Right lung (tissue), 5 donors: Measurements from ENCODE around the gene PRKAR2B. TPM values are rescaled to one million over a fixed set of nuclear protein-coding genes. Genes with fewer than 3 reads are reported as not detected.
A peak's percentile ranks its signal among the peaks of the same experiment; 100 is the strongest.

Experiments used
- DNase-seq, 2 donors: peaks; one replicate each; pipeline ENCODE4 v3.0.0-alpha.2; 2013
- polyA plus RNA-seq, 5 donors: library from polyadenylated mRNA; unstranded; fragments of 120-200 nt; gene quantifications; one replicate each; pipeline versions ENCODE4 v1.2.1 to v1.2.3, GENCODE V29; 2013; ENCODE audit warnings: inconsistent platforms in 1 of 5, low replicate concordance in 1 of 5; ENCODE audit not compliant: insufficient read length in 5 of 5, insufficient read depth in 1 of 5

The PRKAR2B gene
- polyA plus RNA-seq, 5 donors: 9.9 to 15.9 (median 12.5) TPM

DNA sequence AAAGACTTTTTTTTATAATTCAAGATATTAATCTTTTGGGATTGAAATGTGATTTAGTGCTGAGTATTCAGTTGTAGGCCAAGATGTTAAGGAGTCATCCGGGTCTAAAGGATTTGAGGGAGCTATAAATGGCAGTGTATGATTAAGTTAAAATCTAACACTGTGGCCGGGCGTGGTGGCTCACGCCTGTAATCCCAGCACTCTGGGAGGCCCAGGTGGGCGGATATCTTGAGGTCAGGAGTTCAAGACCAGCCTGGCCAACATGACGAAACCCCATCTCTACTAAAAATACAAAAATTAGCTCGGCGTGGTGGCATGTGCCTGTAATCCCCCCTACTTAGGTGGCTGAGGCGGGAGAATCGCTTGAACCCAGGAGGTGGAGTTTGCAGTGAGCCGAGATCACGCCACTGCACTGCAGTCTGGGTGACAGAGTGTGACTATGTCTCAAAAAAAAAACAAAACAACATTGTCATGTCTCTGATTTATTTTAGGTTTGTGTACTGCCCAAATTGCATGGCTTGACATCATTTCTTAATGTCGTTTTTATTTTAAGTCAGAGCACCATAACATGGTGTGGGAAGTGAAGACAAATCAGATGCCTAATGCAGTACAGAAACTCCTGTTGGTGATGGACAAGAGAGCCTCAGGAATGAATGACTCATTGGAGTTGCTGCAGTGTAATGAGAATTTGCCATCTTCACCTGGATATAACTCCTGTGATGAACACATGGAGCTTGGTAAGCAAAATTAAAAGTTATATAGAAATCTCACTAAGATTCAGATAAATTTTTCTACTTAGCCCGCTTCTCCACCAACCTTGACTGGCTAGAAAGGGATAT, 135.0 kb downstream of the PRKAR2B start:
- no peak for DNase-seq

DNA sequence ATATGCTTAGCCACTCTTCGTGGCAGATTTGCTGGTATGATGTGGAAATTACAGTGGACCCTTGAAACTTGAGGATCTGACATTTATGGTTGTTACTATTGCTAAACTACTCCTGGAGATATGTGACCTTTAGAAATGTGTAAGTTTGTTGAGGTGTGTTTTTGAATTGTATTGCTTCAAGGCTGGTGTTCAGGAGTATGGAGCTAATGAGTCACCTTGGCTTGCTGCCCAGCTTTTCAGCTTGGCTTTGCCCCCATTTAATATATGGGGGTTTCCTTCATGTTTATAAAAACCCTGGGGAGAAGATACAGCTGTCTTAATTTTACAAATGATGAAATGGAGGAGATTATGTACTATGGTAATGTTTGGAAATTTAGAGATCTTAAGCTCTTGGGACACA, 135.9 kb downstream of the PRKAR2B start:
- peak; percentile 28 to 39 for DNase-seq

GRCh38 chr7:107181172-107181571, 136.7 kb downstream of the PRKAR2B start:
- no peak for DNase-seq

GRCh38 chr7:107185716-107186115, 141.2 kb downstream of the PRKAR2B start:
- DNase-seq: no peak

- no peak for DNase-seq
Measured at GRCh38 chr7:107186240-107186639, 141.7 kb downstream of the PRKAR2B start.

DNA sequence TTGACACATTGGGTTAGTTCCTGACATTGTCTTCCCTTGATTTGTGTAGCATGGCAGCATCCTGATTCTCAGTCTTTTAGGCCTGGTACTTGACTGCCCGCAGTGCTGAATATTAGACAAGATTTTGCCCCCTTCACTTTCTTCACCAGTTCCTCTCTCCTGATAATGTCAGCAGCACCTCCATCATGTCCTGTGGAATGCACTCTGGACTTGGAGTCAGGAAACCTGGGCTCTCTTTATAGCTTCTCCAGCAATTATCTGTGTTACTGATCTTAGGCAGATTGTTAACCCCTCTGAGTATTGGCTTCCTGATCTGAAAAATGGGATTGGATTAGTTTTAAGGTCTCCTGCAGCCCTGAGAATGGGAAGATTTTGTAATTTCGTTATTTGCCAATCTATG, 143.3 kb downstream of the PRKAR2B start:
- no peak for DNase-seq

DNA sequence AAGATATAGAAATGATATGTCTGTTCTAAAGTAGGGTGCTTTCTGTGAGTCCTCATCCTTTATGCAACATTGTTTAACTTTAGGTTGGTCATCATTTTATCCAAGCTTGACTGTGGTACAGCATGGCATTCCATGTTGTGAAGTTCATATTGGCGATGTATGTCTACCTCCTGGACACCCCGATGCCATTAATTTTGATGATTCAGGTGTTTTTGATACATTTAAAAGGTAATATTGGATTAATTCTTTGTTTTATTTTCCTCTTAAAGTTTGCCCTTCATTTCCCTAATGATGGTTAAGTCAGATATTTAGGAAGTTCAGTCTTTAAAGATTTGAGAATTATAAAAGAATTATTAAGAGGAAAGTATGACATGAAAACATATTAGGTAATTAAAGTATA, 145.6 kb downstream of the PRKAR2B start:
- no peak for DNase-seq

DNA sequence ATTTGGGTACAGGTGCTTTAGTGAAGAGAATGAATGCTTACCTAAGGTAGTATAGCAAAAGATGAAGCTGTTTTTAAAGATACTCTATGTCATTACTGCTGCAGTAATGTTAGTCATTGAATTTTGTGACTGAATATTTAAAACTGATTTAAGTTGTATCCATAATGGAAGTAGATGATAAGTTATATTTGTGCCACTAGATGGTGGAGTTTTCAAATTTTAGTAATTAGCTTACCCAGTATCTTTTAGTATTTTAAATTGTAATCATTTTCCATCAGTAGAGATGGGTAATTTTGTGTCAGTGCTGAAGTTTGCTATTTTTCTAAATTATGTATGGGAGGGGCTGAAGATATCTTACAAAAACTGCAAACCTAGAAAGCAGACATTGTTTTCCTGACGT, 149.5 kb downstream of the PRKAR2B start:
- DNase-seq: no peak

- DNase-seq: no peak
Measured at GRCh38 chr7:107196834-107197610, 152.5 kb downstream of the PRKAR2B start.

- no peak for DNase-seq
Measured at GRCh38 chr7:107201795-107202450, 157.4 kb downstream of the PRKAR2B start.

GRCh38 chr7:107203607-107204006, 159.1 kb downstream of the PRKAR2B start:
- no peak for DNase-seq

DNA sequence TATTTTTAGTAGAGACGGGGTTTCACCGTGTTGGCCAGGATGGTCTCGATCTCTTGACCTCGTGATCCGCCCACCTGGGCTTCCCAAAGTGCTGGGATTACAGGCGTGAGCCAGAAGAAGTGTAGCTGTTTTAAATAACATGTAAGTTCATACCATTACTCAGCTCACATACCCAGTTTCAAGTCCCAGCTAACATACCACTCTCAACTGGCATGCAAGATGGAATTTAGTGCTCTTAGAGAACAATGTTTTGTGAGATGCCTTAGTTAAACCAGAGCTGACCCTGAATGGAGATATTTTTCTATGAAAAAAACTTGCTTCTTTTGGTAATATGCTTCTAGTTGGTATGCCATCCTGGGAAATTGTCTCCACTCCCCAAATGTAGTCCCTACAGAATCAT, 161.6 kb downstream of the PRKAR2B start:
- DNase-seq: no peak

DNA sequence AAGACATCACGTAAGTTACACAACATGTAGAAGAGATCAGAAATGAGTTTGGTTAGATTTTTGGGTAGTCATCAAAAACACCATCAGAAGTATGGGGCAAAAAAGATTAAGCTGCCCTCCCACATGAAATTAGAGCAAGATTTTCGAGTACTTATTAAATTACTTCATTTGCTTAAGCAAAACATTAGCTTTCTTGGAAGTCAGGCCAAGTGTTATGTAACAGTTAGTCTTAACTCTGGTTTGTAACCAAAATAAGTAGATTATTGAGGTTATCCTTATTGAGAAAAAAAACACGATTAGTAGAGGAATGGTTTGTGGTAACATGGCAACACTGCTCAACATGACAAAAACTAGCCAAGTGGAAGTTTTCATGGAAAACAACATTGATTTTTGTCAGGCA, 162.2 kb downstream of the PRKAR2B start:
- DNase-seq: no peak

DNA sequence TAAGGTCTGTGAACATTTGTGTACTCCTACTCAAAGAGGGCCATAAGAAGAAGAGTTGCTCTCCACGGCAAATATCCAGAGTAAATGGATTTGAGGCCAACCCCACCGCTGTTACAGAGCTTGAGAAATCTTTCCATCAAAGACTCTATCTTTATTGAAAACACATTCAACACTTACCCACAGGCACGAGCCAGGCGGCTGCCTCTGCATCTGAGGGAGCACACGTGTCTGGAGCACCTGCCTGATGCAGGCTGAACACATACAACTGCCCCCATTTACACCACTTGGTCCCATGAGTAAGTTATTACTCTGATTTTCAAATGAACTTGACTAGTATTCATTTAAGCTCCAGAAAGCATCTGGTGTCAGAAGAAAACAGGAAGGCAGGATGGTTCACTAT, 163.0 kb downstream of the PRKAR2B start:
- DNase-seq: no peak

- no peak for DNase-seq
Measured at GRCh38 chr7:107208024-107208521, 163.6 kb downstream of the PRKAR2B start.

GRCh38 chr7:107208563-107208962, 164.1 kb downstream of the PRKAR2B start:
- no peak for DNase-seq

DNA sequence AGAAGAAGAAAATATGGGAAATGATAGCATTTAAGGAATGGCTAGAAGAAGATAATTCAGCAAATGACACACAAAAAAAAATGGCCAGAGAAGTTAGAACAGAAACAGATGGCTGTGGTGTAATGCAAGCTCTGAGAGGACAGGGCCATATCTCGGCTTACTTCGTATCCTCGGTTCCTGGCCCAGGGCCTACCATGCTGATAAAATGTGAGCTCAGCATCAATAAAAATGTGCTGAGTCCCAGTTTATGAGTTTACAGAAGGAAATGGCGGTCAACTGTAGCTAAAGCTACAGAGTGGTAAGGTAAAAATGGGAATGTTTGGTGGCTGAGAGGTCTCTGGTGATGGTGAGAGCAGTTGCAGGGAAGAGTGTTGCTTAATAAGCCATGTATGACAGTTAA, 165.1 kb downstream of the PRKAR2B start:
- no peak for DNase-seq

DNA sequence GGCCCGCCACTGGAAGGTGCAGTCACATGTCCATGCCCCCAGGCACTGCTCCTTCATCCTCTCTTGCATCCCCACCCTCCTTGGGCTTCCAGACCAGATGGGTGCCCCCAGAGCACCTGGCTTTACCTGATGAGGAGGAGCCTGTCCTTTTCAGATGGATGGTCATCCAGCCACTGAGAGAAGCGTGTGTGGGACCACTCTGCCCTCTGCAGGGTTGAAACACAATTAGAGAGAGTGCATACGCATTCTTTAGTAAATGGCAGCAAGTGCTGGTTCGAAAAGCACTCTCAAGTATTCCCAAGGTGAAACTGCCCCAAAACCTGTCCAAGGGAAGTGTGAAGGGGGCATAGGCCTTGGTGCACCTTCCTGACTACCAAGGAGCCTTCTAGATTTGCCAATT, 165.9 kb downstream of the PRKAR2B start:
- no peak for DNase-seq
